Measurements from ENCODE around the gene HSH2D. TPM values are rescaled to one million over a fixed set of nuclear protein-coding genes. Genes with fewer than 3 reads are reported as not detected.
"Not testable (repeated sequence)": the region's sequence is repeated elsewhere in the genome, so short reads cannot be mapped to it uniquely, and the experiment has no call there.

Gene HSH2D
- total RNA-seq, 1 donor from 2014 or later: not detected

DNA sequence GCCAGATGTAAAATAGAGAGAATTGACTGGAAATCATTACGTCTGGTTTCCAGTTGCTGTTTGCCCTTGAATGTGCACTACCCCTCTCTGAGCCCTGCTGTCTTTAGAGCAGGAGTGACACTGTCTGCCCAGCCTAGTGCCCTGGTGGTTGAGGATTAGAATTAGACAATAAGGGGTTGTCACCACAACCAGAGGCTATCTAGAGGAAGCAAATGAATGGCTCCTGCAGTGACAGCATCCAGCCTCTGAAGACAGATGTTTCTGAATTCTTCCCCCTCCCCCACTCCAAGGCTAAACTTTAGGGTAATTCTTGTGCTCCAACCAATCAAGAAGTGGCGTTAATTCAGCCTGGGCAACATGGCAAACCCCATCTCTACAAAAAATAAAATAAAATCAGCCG, 29.8 kb upstream of the HSH2D start:
- no peaks in the 10 kb centered on the region for H3K36me3 Mint-ChIP-seq (ENCODE audit: unreplicated experiment)
- H3K9me3 Mint-ChIP-seq (ENCODE audit: unreplicated experiment): peaks cover 5% of the 10 kb centered on the region
- no peak for DNase-seq
- H3K27me3 Mint-ChIP-seq (ENCODE audit: unreplicated experiment): no peaks in the 10 kb centered on the region
- TF ChIP-seq, protein P1, sequence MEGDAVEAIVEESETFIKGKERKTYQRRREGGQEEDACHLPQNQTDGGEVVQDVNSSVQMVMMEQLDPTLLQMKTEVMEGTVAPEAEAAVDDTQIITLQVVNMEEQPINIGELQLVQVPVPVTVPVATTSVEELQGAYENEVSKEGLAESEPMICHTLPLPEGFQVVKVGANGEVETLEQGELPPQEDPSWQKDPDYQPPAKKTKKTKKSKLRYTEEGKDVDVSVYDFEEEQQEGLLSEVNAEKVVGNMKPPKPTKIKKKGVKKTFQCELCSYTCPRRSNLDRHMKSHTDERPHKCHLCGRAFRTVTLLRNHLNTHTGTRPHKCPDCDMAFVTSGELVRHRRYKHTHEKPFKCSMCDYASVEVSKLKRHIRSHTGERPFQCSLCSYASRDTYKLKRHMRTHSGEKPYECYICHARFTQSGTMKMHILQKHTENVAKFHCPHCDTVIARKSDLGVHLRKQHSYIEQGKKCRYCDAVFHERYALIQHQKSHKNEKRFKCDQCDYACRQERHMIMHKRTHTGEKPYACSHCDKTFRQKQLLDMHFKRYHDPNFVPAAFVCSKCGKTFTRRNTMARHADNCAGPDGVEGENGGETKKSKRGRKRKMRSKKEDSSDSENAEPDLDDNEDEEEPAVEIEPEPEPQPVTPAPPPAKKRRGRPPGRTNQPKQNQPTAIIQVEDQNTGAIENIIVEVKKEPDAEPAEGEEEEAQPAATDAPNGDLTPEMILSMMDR (IDR thresholded peaks at IDR 0.05; ENCODE audit: partially characterized antibody, unreplicated experiment): no peak
- H3K4me3 Mint-ChIP-seq (ENCODE audit: unreplicated experiment): no peak overlapping the region
- no peak overlapping the region for H3K27ac Mint-ChIP-seq (ENCODE audit: unreplicated experiment)
- no peaks in the 10 kb centered on the region for H3K4me1 Mint-ChIP-seq (ENCODE audit: low read depth, unreplicated experiment)

DNA sequence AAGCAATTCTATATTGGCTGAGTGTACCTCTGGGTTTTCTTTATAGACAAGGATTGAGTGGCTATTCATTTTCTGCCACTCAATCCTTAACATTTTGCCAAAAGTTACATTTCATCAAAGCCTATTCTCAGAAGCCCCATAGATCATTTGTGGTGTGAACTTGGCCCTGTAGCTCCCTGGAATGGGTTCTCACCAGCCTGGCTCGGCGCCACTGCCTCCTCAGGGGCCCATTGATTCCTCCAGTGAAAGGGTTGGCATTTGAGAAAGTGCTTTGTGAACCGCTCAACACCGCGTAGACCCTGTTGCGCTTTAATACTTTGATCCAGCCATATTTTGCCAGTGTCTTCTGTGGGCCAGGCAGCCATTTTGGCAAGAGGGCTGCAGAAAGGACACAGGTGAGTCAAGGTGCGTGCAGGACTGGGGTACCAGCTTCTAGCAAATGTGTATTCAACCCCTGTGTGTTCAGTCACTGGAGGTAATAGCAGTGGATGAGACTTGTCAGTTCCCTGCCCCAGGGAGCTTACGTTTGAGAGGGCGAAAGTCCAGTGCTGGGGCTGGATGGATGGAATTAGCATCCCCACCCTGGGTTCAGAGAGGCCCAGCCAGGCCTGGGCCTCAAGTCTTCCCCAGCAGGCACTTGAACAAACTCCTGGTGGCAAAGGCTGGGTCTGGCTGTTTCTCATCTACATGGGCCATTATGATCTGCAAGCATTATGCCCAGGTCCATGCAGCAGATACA, 28.0 kb upstream of the HSH2D start:
- peaks cover 1% of the 10 kb centered on the region for H3K9me3 Mint-ChIP-seq (ENCODE audit: unreplicated experiment)
- H3K27me3 Mint-ChIP-seq (ENCODE audit: unreplicated experiment): no peaks in the 10 kb centered on the region
- H3K4me3 Mint-ChIP-seq (ENCODE audit: unreplicated experiment): no peak overlapping the region
- H3K4me1 Mint-ChIP-seq (ENCODE audit: low read depth, unreplicated experiment): no peaks in the 10 kb centered on the region
- H3K36me3 Mint-ChIP-seq (ENCODE audit: unreplicated experiment): no peaks in the 10 kb centered on the region
- H3K27ac Mint-ChIP-seq (ENCODE audit: unreplicated experiment): no peak overlapping the region
- TF ChIP-seq, protein P1 (IDR thresholded peaks at IDR 0.05; ENCODE audit: partially characterized antibody, unreplicated experiment): no peak
- DNase-seq: no peak

DNA sequence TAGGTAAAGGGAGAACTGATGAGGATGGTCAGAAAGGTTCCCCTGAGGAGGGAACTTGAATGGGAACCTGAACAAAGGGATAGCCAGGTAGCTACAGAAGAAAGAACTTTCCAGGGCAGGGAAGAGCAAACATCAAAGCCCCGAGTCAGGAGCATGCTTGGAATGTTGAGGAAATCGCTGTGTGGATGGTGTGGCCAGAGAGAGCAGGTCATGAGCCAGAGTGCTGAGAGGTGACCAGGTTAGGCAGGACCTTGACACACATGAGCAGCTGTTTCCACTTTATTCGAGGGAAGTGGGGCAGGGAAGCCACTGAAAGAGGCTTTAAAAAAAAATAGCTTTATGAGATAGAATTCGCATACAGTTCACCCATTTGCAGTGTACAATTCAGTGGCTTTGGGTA, 27.4 kb upstream of the HSH2D start:
- Mint-ChIP-seq H3K27ac (ENCODE audit: unreplicated experiment) (no peak overlapping the region), H3K4me1 (ENCODE audit: low read depth, unreplicated experiment) (no peaks in the 10 kb centered on the region), H3K9me3 (ENCODE audit: unreplicated experiment) (peaks cover 1% of the 10 kb centered on the region), H3K27me3 (ENCODE audit: unreplicated experiment) (no peaks in the 10 kb centered on the region), H3K36me3 (ENCODE audit: unreplicated experiment) (no peaks in the 10 kb centered on the region), H3K4me3 (ENCODE audit: unreplicated experiment) (no peak overlapping the region)
- no peak for DNase-seq
- TF ChIP-seq, protein P1 (IDR thresholded peaks at IDR 0.05; ENCODE audit: partially characterized antibody, unreplicated experiment): no peak

DNA sequence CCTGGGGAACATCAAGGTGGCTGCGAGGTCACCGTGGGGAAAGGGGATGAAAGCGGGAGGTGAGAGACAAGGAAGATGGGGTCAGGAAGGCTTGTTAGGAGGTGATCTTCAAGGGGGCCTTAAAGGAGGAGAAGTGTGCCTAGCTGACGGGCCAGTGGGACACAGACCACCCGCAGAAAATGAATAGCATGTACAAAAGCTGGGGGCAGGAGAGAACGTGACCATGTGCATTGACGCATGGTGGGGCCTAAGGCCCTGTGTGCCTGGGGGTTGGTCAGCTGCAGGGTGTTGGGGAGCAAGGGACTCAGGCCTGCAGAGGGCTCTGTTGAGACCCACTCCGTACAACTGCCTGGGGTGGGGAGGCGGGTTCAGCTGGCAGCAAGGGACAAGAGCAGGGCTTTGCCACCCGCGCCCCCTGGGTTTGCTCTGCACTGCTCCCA, 25.9 kb upstream of the HSH2D start:
- Mint-ChIP-seq H3K9me3 (ENCODE audit: unreplicated experiment) (peaks cover 3% of the 10 kb centered on the region), H3K27ac (ENCODE audit: unreplicated experiment) (peak overlapping the region; percentile 12), H3K36me3 (ENCODE audit: unreplicated experiment) (no peaks in the 10 kb centered on the region), H3K4me3 (ENCODE audit: unreplicated experiment) (no peak overlapping the region), H3K4me1 (ENCODE audit: low read depth, unreplicated experiment) (no peaks in the 10 kb centered on the region), H3K27me3 (ENCODE audit: unreplicated experiment) (no peaks in the 10 kb centered on the region)
- TF ChIP-seq, protein P1 (IDR thresholded peaks at IDR 0.05; ENCODE audit: partially characterized antibody, unreplicated experiment): no peak
- no peak for DNase-seq

DNA sequence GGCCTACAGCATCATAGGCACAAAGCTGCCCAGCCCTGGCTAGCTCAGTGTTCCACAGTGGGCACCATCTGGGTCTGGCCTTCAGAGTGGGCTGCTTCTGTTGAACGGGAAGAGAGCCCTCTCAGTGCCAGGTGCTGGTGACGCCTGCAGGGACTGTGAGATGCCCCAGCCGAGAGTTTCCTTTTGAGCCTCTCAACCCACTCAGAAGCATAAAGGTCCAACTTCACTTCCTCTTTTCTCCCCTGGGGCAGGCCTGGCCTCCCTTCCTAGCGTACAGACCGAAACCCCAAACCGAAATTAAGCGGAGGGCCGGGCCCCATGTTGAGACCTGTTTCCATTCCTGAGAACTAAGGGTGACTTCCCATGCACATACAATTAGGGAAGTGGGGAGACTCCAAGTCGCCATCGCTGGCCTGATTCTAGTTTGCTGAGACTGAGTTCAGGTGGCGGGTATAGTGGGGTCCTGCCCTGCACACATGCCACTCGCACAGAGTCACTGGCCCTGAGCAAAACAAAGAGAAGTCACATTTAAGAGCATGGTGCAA, 24.9 kb upstream of the HSH2D start:
- Mint-ChIP-seq H3K9me3 (ENCODE audit: unreplicated experiment) (peaks cover 3% of the 10 kb centered on the region), H3K27me3 (ENCODE audit: unreplicated experiment) (no peaks in the 10 kb centered on the region)
- DNase-seq: no peak

DNA sequence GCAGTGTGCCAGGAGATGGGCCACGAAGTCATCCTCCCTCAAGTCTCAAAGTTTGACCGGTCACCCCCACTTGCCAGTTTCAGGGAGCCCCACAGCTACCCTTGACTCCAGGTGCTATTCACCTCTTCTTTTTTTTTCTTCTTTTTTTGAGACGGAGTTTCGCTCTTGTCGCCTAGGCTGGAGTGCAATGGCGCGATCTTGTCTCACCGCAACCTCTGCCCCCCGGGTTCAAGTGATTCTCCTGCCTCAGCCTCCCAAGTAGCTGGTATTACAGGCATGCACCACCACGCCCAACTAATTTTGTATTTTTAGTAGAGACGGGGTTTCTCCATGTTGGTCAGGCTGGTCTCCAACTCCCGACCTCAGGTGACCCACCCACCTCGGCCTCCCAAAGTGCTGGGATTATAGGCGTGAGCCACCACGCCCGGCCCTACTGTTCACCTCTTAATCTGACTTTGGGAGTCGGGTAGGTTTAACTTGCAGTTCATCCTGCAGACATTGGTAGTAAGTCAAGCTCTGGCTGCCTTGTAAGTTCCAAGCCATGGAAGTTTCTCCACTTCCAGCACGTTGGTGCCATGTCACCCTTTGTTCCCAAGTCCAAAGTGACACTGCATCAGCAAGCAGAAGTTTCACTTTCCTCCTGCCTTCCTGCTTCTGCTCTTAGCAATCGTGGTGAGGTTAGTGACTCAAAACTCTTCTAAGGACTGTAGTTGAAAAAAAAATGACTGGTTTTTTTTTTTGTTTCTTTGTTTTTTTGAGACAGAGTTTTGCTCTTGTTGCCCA, 24.2 kb upstream of the HSH2D start:
- H3K4me3 Mint-ChIP-seq (ENCODE audit: unreplicated experiment); H3K27ac Mint-ChIP-seq (ENCODE audit: unreplicated experiment); H3K27me3 Mint-ChIP-seq (ENCODE audit: unreplicated experiment); H3K4me1 Mint-ChIP-seq (ENCODE audit: low read depth, unreplicated experiment); DNase-seq; H3K9me3 Mint-ChIP-seq (ENCODE audit: unreplicated experiment); H3K36me3 Mint-ChIP-seq (ENCODE audit: unreplicated experiment): not testable (repeated sequence)

More for the DNA sequence above, 24.9 kb upstream of the HSH2D start:
- no peak overlapping the region for H3K4me3 Mint-ChIP-seq (ENCODE audit: unreplicated experiment)
- TF ChIP-seq, protein P1 (IDR thresholded peaks at IDR 0.05; ENCODE audit: partially characterized antibody, unreplicated experiment): no peak
- no peak overlapping the region for H3K27ac Mint-ChIP-seq (ENCODE audit: unreplicated experiment)
- no peaks in the 10 kb centered on the region for H3K36me3 Mint-ChIP-seq (ENCODE audit: unreplicated experiment)
- no peaks in the 10 kb centered on the region for H3K4me1 Mint-ChIP-seq (ENCODE audit: low read depth, unreplicated experiment)

All from glutamatergic neuron (in vitro differentiated cells).